ENCODE measurements around the gene SYNCRIP.
"Not testable (repeated sequence)": the region's sequence is repeated elsewhere in the genome, so short reads cannot be mapped to it uniquely, and the experiment has no call there.

SYNCRIP gene

DNA sequence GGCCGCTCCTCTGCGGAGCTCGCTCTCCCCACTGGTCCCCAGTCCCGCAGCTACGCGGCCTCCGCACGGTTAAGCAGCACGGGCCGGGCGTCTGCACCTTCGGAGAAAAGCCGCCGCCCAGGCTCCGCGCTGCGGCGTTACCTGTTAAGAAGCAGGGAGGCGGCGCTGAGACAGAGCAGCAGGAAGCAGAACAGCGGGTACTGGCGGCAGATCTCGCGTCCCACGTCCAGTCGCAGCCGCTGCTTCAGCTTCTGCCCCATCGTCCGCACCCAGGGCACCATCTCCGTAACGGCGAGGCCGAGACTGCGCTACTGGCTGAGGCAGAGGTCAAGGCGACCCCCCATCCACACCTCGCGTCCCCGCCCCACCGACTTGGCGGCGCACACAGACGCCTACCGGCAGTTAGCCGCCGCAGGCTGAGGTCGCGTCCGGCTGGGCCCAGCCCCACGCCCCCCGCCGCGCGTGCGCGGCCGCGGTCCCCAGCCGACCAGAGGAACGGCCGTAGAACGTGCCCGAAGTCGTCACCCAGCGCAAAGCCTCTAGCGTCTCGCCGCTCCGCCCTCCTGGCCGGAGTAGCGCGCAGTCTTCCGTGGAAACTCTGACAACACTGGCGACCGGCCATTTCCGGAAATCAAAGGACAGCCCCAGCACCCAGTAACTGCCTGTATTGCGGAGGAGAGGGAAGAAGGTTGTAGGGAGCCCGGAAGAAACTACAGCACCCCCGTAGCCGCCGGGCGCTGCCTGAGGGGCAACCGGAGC is 49.1 kb downstream of the SYNCRIP start, which contains the start of gene SNX14:
SNX14 (minus strand) TSS at position 421 of the 759 bp plus-strand sequence; CDS start at position 281, 140 bp downstream.
- peak; percentile 88 for DNase-seq (ENCODE audit: low spot score)

DNA sequence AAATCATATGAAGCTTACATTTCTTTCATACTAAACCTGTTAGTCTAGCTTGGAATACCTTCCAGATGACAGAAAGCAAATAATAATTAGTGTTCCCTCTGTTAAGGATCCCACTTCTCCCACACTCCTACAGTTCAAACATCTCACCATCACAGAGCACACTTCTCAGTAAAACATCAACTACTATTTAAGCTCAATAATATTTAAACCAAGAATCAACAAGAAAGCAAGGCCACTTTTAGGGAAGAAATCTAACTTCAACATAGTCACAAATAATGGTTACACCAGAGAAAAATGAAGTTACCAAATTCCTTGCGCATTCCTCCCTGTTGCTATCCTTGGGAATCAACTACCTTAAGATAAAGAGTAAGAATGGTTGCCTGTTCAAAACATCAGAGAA is 50.7 kb downstream of the SYNCRIP start:
- no peak for DNase-seq (ENCODE audit: low spot score)

DNA sequence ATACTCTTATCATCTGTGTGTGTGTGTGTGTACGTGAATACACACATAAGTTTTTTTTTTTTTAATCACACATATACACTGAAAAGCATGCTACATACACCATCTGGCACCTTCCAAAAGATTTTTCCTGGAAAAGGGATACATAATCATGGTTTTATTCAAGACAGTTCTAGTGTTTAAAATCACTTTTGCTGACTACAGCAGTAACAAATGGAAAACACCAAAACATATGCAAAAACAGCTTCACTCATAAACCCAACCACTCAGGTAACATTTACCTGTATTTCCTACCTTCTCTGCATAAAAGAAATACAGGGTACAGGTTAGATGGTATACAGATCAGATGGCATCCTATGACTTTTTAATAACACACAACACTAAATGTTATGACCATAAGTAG is 51.5 kb downstream of the SYNCRIP start:
- no peak for DNase-seq (ENCODE audit: low spot score)

- no peak for DNase-seq (ENCODE audit: low spot score)
Measured at GRCh38 chr6:85585741-85586140, 56.9 kb downstream of the SYNCRIP start.

DNA sequence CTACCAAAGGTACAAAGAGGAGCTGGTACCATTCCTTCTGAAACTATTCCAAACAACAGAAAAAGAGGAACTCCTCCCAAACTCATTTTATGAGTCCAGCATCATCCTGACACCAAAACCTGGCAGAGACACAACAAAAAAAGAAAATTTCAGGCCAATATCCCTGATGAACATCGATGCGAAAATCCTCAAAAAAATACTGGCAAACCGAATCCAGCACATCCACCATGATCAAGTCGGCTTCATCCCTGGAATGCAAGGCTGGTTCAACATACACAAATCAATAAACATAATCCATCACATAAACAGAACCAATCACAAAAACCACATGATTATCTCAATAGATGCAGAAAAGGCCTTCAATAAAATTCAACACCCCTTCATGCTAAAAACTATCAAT is 59.9 kb downstream of the SYNCRIP start:
- DNase-seq (ENCODE audit: low spot score) = not testable (repeated sequence)

DNA sequence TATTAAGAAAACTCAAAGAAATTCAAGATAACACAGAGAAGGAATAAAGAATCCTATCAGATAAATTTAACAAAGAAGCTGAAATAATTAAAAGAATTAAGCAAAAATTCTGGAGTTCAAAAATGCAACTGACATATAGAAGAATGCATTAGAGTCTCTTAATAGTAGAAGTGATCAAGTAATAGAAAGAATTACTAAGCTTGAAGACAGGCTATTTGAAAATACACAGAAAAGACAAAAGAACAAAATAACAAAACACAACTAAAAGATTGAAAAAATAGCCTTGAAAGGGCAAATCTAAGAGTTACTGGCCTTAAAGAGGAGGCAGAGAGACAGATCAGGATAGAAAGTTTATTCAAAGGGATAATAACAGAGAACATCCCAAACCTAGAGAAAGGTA is 61.1 kb downstream of the SYNCRIP start:
- no peak for DNase-seq (ENCODE audit: low spot score)

DNA sequence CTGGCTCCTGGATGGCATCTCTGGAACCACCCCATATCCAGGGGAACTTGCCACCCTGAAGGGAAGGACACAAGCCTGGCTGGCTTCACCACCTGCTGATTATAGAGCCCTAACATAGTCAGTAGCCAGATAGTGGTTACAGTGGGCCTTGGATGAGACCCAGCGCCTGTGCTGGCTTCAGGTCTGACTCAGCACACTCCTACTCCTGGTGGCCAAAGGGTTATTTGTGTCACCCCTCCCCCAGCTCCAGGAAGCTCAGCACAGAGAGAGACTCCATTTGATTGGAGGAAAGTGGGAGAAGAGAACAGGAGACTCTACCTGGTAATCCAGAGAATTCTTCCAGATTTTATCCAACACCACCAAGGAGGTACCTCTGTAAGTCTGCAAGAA is 61.8 kb downstream of the SYNCRIP start:
- no peak for DNase-seq (ENCODE audit: low spot score)

DNA sequence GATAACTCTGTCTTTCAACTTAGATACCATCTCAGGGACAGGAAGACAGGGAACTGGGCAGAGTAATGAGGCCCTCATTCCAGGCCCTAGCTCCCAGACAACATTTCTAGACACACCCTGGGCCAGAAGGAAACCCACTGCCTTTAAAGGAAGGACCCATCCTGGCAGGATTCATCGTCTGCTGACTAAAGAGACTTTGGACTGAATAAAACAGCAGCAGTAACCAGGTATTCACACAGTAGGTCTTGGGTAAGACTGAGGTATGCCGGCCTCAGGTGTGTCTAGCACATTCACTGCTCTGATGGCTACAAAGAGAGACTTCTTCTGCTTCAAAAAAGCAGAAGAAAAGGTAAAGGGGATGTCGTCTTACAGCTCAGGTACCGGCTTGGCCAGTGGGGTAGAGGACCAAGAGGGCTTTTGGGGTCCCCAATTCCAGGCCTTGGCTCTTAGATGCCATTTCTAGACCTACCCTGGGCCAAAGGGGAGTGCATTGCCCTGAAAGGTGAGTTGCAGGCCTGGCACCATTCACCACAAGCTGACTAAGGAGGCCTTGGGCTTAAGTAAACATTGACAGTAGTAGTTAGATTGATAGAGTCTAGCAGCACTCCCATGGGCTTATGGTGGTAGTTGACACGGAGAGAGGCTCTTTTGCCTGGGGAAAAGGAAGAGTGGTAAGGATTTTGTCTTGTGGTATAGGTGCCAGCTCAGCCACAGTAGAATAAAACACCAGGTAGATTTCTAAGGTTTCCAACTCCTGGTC is 62.4 kb downstream of the SYNCRIP start:
- no peak for DNase-seq (ENCODE audit: low spot score)

GRCh38 chr6:85579581-85579980 is 63.1 kb downstream of the SYNCRIP start:
- DNase-seq (ENCODE audit: low spot score) = no peak

GRCh38 chr6:85576476-85576875 is 66.2 kb downstream of the SYNCRIP start:
- DNase-seq (ENCODE audit: low spot score) = no peak

GRCh38 chr6:85574932-85575598 is 67.6 kb downstream of the SYNCRIP start:
- no peak for DNase-seq (ENCODE audit: low spot score)

- no peak for DNase-seq (ENCODE audit: low spot score)
Measured at GRCh38 chr6:85569323-85569722, 73.4 kb downstream of the SYNCRIP start.

- no peak for DNase-seq (ENCODE audit: low spot score)
Measured at GRCh38 chr6:85568411-85568810, 74.3 kb downstream of the SYNCRIP start.

DNA sequence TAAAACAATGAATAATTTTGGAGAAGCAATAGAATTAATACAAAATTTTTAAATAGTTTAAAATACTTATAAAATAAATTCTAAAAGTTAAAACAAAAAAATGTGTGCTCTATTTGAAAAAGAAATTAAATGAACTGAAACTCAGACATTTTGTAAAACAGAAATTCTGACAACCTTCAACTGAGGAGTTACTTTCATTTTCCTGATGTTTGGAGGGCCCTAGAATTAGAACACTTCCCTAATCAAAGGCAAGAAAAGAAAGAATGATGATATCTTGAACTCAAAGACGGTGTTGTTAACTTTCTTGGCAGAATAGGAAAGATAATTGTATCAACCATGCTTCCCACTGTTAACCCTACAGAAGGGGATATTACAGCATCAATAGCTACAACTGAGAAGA is 77.0 kb downstream of the SYNCRIP start:
- no peak for DNase-seq (ENCODE audit: low spot score)

GRCh38 chr6:85564223-85564622 is 78.5 kb downstream of the SYNCRIP start:
- not testable (repeated sequence) for DNase-seq (ENCODE audit: low spot score)
